PC-3 (cell line): ENCODE measurements around the gene MGAT5. TPM values are rescaled to one million over a fixed set of nuclear protein-coding genes. Genes with fewer than 3 reads are reported as not detected.

Source experiments
- ATAC-seq: fragments of 200-7000 bp; cut with Tn5 transposase; 2 replicates; pipeline ENCODE4 v1.9.1; 2020; ENCODE audit warnings: mild to moderate bottlenecking, moderate library complexity
- BruUV-seq: library from RNA; stranded (reverse); fragments of 400-500 nt; replicated peaks from 2 replicates; lab custom pipeline; 2021; lab: Mats Ljungman, UMichigan
- CTCF ChIA-PET: fragments of 300-600 bp; sonication (Branson Sonifier 250); formaldehyde crosslinking; loops from one replicate; lab custom pipeline; 2022; ENCODE audit warnings: antibody characterized with exemption; lab: Charles Lee
- POLR2A ChIA-PET: fragments of 300-600 bp; sonication (Branson Sonifier 250); formaldehyde crosslinking; loops from one replicate; lab custom pipeline; 2022; ENCODE audit warnings: antibody characterized with exemption; ENCODE audit not compliant: unreplicated experiment; lab: Charles Lee
- DNase-seq: peaks from one replicate; pipeline ENCODE4 v3.0.0-alpha.2; 2015
- H2AFZ ChIP-seq: fragments of 300-600 bp; sonication (generic); 2 replicates; pipeline ENCODE4 v1.6.0; 2016; ENCODE audit warnings: antibody characterized with exemption, low read length
- H3F3A ChIP-seq: fragments of 300-600 bp; sonication (generic); one replicate; pipeline ENCODE4 v1.6.0; 2017; ENCODE audit warnings: antibody characterized with exemption, low read length, control low read depth, mild to moderate bottlenecking; ENCODE audit not compliant: unreplicated experiment
- H3K27ac ChIP-seq: fragments of 300-600 bp; sonication (generic); 2 replicates; pipeline ENCODE4 v1.5.1; 2016; ENCODE audit warnings: mild to moderate bottlenecking, low read length
- H3K27me3 ChIP-seq: fragments of 300-600 bp; sonication (generic); 2 replicates; pipeline ENCODE4 v1.6.1; 2016; ENCODE audit warnings: low read length, mixed read lengths
- H3K36me3 ChIP-seq: fragments of 300-600 bp; sonication (generic); 2 replicates; pipeline ENCODE4 v1.6.1; 2016; ENCODE audit warnings: low read depth, mixed run types, low read length, mixed read lengths
- H3K4me1 ChIP-seq: fragments of 300-600 bp; sonication (generic); 2 replicates; pipeline ENCODE4 v1.5.1; 2016; ENCODE audit warnings: low read length; ENCODE audit not compliant: insufficient read depth
- H3K4me2 ChIP-seq: fragments of 300-600 bp; sonication (generic); 2 replicates; pipeline ENCODE4 v1.6.0; 2016; ENCODE audit warnings: low read length
- H3K4me3 ChIP-seq: fragments of 300-600 bp; sonication (generic); 2 replicates; pipeline ENCODE4 v1.5.1; 2016; ENCODE audit warnings: mild to moderate bottlenecking, low read length, mixed read lengths
- H3K79me2 ChIP-seq: fragments of 300-600 bp; sonication (generic); 2 replicates; pipeline ENCODE4 v1.6.1; 2017; ENCODE audit warnings: low read length, mixed read lengths
- H3K9ac ChIP-seq: fragments of 300-600 bp; sonication (generic); 2 replicates; pipeline ENCODE4 v1.6.0; 2016; ENCODE audit warnings: mild to moderate bottlenecking, low read length
- H3K9me2 ChIP-seq: fragments of 300-600 bp; sonication (generic); replicated peaks from 2 replicates; pipeline ENCODE4 v1.6.1; 2016; ENCODE audit warnings: mixed run types, low read length, mixed read lengths
- H3K9me3 ChIP-seq: fragments of 300-600 bp; sonication (generic); 2 replicates; pipeline ENCODE4 v1.6.1; 2016; ENCODE audit warnings: low read length, mixed read lengths
- H4K20me1 ChIP-seq: fragments of 300-600 bp; sonication (generic); 2 replicates; pipeline ENCODE4 v1.6.1; 2016; ENCODE audit warnings: low read length, mixed read lengths
- EZH2 ChIP-seq: fragments of 300-600 bp; sonication (generic); IDR thresholded peaks from one replicate; pipeline ENCODE4 v1.6.1; 2017; ENCODE audit warnings: antibody characterized with exemption, mild to moderate bottlenecking, low read length; ENCODE audit not compliant: unreplicated experiment
- EZH2phosphoT487 ChIP-seq: fragments of 300-600 bp; sonication (generic); IDR thresholded peaks from 2 replicates; pipeline ENCODE4 v1.6.1; 2018; ENCODE audit warnings: mild to moderate bottlenecking, antibody characterized with exemption, low read length, borderline replicate concordance
- intact Hi-C: fragments of 100-400 bp; cut with micrococcal nuclease; formaldehyde crosslinking; loops from 2 replicates; pipeline ENCODE4 v1.9.0; 2023
- total RNA-seq: library from RNA; depleted of rRNA; stranded (reverse); fragments of >200 nt; gene quantifications from 2 replicates; pipeline ENCODE4 v1.2.3, GENCODE V29; 2014
- TF ChIP-seq, protein P1 (sequence below): fragments of 300-600 bp; sonication (generic); conservative IDR thresholded peaks from 2 replicates; pipeline ENCODE4 v1.5.1; 2017; ENCODE audit warnings: antibody characterized with exemption, low read depth, mild to moderate bottlenecking, low read length

The MGAT5 gene
- total RNA-seq, 1 experiment from 2014 or later = 33.8 TPM

DNA sequence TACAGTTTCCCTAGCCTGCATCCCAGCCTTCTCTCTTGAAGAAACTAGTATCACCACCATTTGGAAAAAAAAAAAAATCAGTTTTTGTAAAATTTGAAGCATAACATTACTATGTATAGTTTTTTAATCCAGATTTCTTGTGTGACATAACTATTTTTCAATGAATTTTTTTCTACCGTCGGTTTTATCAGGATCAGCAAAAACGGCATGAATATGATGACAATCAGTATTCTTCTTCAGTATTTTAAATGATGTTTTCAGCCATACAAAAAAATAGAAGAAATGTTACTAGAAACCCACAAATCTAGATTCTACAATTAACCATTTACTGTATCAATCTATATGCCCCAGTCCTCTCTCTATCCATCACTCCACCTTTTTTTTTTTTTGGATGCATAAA, 103.9 kb downstream of the MGAT5 start:
- Histone ChIP-seq H3K9me3 (no peaks in the 10 kb centered on the region), H3K27ac (no peak overlapping the region), H3K9me2 (no peaks in the 10 kb centered on the region), H3K4me2 (no peak overlapping the region), H3K4me3 (no peak overlapping the region), H3K27me3 (no peaks in the 10 kb centered on the region), H3K79me2 (no peaks in the 10 kb centered on the region), H2AFZ (no peak overlapping the region), H3K36me3 (no peaks in the 10 kb centered on the region), H4K20me1 (no peaks in the 10 kb centered on the region), H3K4me1 (peaks cover 33% of the 10 kb centered on the region), H3K9ac (no peak overlapping the region), H3F3A (no peaks in the 10 kb centered on the region)
- CTCF ChIA-PET = interaction anchor here (0.6 kb wide), 1 partner anchor 1454 kb away, joined by 8 read pairs; no protein-coding TSS in a partner anchor
- DNase-seq (no peak), ATAC-seq (no peak)
- BruUV-seq = no TSS peak
- TF ChIP-seq EZH2 (no peak), EZH2phosphoT487 (no peak)
- TF ChIP-seq, protein P1, sequence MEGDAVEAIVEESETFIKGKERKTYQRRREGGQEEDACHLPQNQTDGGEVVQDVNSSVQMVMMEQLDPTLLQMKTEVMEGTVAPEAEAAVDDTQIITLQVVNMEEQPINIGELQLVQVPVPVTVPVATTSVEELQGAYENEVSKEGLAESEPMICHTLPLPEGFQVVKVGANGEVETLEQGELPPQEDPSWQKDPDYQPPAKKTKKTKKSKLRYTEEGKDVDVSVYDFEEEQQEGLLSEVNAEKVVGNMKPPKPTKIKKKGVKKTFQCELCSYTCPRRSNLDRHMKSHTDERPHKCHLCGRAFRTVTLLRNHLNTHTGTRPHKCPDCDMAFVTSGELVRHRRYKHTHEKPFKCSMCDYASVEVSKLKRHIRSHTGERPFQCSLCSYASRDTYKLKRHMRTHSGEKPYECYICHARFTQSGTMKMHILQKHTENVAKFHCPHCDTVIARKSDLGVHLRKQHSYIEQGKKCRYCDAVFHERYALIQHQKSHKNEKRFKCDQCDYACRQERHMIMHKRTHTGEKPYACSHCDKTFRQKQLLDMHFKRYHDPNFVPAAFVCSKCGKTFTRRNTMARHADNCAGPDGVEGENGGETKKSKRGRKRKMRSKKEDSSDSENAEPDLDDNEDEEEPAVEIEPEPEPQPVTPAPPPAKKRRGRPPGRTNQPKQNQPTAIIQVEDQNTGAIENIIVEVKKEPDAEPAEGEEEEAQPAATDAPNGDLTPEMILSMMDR = no peak
- POLR2A ChIA-PET = no interaction called here
- intact Hi-C loops = loop anchor here (5.0 kb wide), 3 partner anchors 49 to 241 kb away; no protein-coding TSS in a partner anchor

- Histone ChIP-seq H3K27ac (peak overlapping the region; percentile 55), H3K9me3 (no peaks in the 10 kb centered on the region), H3K36me3 (no peaks in the 10 kb centered on the region), H2AFZ (no peak overlapping the region), H3K4me3 (no peak overlapping the region), H3K79me2 (no peaks in the 10 kb centered on the region), H4K20me1 (no peaks in the 10 kb centered on the region), H3K4me2 (peak overlapping the region; percentile 51), H3K9ac (no peak overlapping the region), H3F3A (no peaks in the 10 kb centered on the region), H3K27me3 (no peaks in the 10 kb centered on the region), H3K9me2 (no peaks in the 10 kb centered on the region), H3K4me1 (peaks cover 33% of the 10 kb centered on the region)
- BruUV-seq = no TSS peak
- ATAC-seq (peak; percentile 82), DNase-seq (peak; percentile 84)
- TF ChIP-seq, protein P1 = no peak
- TF ChIP-seq EZH2phosphoT487 (no peak), EZH2 (no peak)
- CTCF ChIA-PET = no interaction called here
- POLR2A ChIA-PET = no interaction called here
- intact Hi-C loops = loop anchor here (5.0 kb wide), 3 partner anchors 48 to 242 kb away; no protein-coding TSS in a partner anchor
These were observed 105.7 kb downstream of the MGAT5 start for GRCh38 chr2:134359367-134360081.
